BLaER1 treated with 17β-estradiol and CSF1 and Interleukin-3, amounts not matched to agents 10 nM and 100 nM (cell line): ENCODE data around the gene ARMC3.
"Not testable (repeated sequence)": the region's sequence is repeated elsewhere in the genome, so short reads cannot be mapped to it uniquely, and the experiment has no call there.

Experiments
- H3K27ac ChIP-seq, 11 experiments: shearing (Covaris generic); formaldehyde crosslinking; 2 replicates each; pipeline ENCODE4 v1.8.1; 2022
- H3K27me3 ChIP-seq, 11 experiments: shearing (Covaris generic); formaldehyde crosslinking; 2 replicates each; pipeline ENCODE4 v1.8.1; 2022
- H3K36me3 ChIP-seq, 11 experiments: shearing (Covaris generic); formaldehyde crosslinking; 2 replicates each; pipeline ENCODE4 v1.8.1; 2022
- H3K4me1 ChIP-seq, 10 experiments: shearing (Covaris generic); formaldehyde crosslinking; 2 replicates each; pipeline ENCODE4 v1.8.1; 2022
- H3K4me2 ChIP-seq, 11 experiments: shearing (Covaris generic); formaldehyde crosslinking; 2 replicates each; pipeline ENCODE4 v1.8.1; 2022
- H3K4me3 ChIP-seq, 10 experiments: shearing (Covaris generic); formaldehyde crosslinking; 2 replicates each; pipeline ENCODE4 v1.8.1; 2022
- H3K9ac ChIP-seq, 11 experiments: shearing (Covaris generic); formaldehyde crosslinking; 2 replicates each; pipeline ENCODE4 v1.8.1; 2022
- H3K9me3 ChIP-seq, 11 experiments: shearing (Covaris generic); formaldehyde crosslinking; replicated peaks in 1 of 11; 2 replicates each; pipeline ENCODE4 v1.8.1; 2022
- H4K20me1 ChIP-seq, 11 experiments: shearing (Covaris generic); formaldehyde crosslinking; 2 replicates each; pipeline ENCODE4 v1.8.1; 2022
- Cebpa-rat ChIP-seq, 11 experiments: shearing (Covaris generic); IDR thresholded peaks; 2 replicates each; pipeline ENCODE4 v1.8.1; 2022

ARMC3 gene

DNA sequence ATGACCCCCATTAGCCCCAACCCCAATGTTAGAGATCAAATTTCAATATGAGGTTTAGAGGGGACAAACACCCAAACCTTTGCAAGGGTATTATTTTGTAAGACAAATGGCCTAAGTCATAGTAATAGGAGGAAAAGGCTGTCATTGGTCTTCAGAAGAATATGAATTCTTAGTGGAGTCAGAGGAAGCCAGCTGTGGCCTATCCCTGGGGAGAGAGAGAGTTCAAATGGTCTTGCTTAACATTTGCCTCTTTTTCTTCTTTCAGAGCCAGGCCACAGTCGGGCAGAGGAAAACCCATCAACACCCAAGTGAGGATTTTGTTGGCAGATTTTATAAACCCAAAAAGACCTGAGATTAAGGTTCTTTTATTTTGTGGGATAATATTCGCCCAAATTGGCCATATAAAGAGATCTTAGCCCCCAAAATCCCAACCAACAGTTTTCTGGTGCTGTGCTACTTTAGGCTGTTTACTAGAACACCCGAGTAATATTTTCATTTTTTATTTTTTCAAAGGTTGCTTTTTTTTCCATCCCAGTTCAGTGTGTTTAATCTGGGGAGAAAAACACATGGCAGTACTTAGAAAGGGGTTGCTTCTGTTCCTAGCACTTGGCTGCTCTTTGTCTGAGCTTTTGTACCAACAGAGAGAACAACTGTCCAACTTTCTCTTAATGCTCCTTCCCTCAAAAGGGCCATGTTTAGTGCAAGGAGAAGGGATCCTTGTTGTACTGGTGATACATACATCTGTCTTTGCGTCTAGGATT lies 26.8 kb upstream of the ARMC3 start:
- no peak overlapping the region for H3K4me3 ChIP-seq
- no peak overlapping the region for H3K27ac ChIP-seq
- H3K4me2 ChIP-seq: no peak overlapping the region
- no peaks in the 10 kb centered on the region for H4K20me1 ChIP-seq
- H3K9ac ChIP-seq: no peak overlapping the region
- no peaks in the 10 kb centered on the region for H3K27me3 ChIP-seq
- no peaks in the 10 kb centered on the region for H3K4me1 ChIP-seq
- no peak for TF ChIP-seq Cebpa-rat (IDR thresholded peaks at IDR 0.05)
- no peaks in the 10 kb centered on the region for H3K36me3 ChIP-seq
- peaks cover 15 to 29% (median 23%) of the 10 kb centered on the region in 11 experiments; a peak in 20 of 22 replicates for H3K9me3 ChIP-seq

DNA sequence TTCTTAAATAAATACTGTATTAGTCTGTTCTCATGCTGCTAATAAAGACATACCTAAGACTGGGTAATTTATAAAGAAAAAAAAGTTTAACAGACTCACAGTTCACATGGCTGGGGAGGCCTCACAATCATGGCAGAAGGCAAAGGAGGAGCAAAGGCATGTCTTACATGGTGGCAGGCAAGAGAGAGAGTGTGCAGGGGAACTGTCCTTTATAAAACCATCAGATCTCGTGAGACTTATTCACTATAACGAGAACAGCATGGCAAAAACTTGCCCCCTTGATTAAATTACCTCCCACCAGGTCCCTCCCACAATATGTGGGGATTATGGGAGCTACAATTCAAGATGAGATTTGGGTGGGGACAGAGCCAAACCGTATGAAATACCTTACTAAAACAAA lies 25.7 kb upstream of the ARMC3 start:
- not testable (repeated sequence) for H3K27me3 ChIP-seq, H4K20me1 ChIP-seq, H3K4me2 ChIP-seq, H3K36me3 ChIP-seq, H3K27ac ChIP-seq, H3K9ac ChIP-seq, H3K4me1 ChIP-seq, H3K4me3 ChIP-seq
- peaks cover 15 to 30% (median 24%) of the 10 kb centered on the region in 11 experiments; a peak in 20 of 22 replicates for H3K9me3 ChIP-seq

DNA sequence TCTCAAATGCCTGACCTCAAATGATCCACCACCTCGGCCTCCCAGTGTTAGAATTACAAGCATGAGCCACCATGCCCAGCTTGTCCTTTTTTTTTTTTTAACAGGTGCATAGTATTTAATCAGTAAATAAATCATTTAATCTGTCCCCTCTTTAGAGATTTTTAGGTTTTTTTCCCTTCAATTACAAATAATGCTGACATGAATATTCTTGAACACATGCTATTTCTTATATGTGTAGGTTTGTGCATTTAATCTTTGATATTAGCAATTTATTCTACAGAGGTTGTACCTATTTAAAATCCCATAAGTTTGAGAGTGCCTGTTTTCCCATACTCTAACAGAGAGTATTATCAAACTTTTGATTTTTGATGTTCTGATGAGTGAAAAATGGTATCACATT lies 24.2 kb upstream of the ARMC3 start:
- H3K36me3 ChIP-seq: no peaks in the 10 kb centered on the region
- H3K27me3 ChIP-seq: no peaks in the 10 kb centered on the region
- H3K4me3 ChIP-seq: no peak overlapping the region
- no peak overlapping the region for H3K9ac ChIP-seq
- H3K4me2 ChIP-seq: no peak overlapping the region
- no peak for TF ChIP-seq Cebpa-rat (IDR thresholded peaks at IDR 0.05)
- no peaks in the 10 kb centered on the region for H4K20me1 ChIP-seq
- no peaks in the 10 kb centered on the region for H3K4me1 ChIP-seq
- no peak overlapping the region for H3K27ac ChIP-seq
- peaks cover 29 to 46% (median 40%) of the 10 kb centered on the region in 11 experiments for H3K9me3 ChIP-seq

DNA sequence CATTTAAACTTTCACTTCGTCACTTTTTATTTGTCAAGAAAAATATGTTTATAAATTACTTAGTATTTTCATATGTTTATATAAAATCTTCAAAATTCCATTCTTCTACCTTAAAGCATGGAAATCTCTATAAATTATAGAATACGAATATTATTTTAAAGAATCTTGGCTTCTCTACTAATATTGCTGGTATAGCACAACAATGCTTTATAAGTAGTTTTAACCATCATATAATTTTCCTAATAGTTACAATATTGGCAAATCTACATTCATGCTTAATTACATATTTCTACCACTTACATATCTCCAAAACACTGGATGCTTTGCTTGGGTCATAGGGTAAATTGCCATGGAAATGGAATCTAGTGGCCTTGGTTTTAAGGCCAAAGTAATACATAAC lies 21.1 kb upstream of the ARMC3 start:
- H3K9ac ChIP-seq: no peak overlapping the region
- peaks cover 47 to 67% (median 59%) of the 10 kb centered on the region in 11 experiments for H3K9me3 ChIP-seq
- no peak overlapping the region for H3K4me2 ChIP-seq
- no peak overlapping the region for H3K27ac ChIP-seq
- no peaks in the 10 kb centered on the region for H4K20me1 ChIP-seq
- H3K27me3 ChIP-seq: no peaks in the 10 kb centered on the region
- H3K4me1 ChIP-seq: no peaks in the 10 kb centered on the region
- H3K36me3 ChIP-seq: no peaks in the 10 kb centered on the region
- no peak overlapping the region for H3K4me3 ChIP-seq
- no peak for TF ChIP-seq Cebpa-rat (IDR thresholded peaks at IDR 0.05)

DNA sequence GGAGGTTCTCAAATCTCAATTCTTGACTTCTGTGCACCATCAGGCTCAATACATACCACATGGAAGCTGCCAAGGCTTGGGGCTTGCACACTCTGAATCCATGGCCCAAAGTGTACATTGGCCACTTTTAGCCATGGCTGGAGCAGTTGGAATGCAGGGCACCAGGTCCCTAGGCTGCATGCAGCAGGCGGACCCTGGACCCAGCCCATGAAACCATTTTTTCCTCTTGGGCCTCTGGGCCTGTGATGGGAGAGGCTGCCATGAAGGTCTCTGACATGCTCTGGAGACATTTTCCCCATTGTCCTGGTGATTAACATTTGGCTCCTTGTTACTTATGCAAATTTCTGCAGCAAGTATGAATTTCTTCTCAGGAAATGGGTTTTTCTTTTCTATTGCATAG lies 19.0 kb upstream of the ARMC3 start:
- Histone ChIP-seq H3K27ac (no peak overlapping the region), H3K36me3 (no peaks in the 10 kb centered on the region), H4K20me1 (no peaks in the 10 kb centered on the region), H3K4me2 (no peak overlapping the region), H3K27me3 (no peaks in the 10 kb centered on the region), H3K9me3 (peaks cover 42 to 54% (median 46%) of the 10 kb centered on the region in 11 experiments), H3K9ac (no peak overlapping the region), H3K4me3 (no peak overlapping the region; a peak in 1 of 20 replicates), H3K4me1 (no peaks in the 10 kb centered on the region)
- no peak for TF ChIP-seq Cebpa-rat (IDR thresholded peaks at IDR 0.05)

DNA sequence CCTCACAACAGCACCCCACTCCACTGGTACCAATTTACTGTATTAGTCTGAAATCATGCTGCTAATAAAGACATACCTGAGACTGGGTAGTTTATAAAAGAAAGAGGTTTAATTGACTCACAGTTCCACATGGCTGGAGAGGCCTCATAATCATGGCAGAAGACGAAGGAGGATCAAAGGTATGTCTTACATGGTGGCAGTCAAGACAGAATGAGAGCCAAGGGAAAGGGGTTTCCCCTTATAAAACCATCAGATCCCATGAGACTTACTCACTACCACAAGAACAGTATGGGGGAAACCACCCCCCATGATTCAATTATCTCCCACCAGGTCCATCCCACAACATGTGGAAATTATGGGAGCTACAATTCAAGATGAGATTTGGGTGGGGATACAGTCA lies 18.2 kb upstream of the ARMC3 start:
- not testable (repeated sequence) for H3K9ac ChIP-seq, H3K4me2 ChIP-seq, H3K27ac ChIP-seq, H3K4me1 ChIP-seq, H3K27me3 ChIP-seq, H4K20me1 ChIP-seq, H3K4me3 ChIP-seq, H3K36me3 ChIP-seq
- H3K9me3 ChIP-seq: peaks cover 40 to 53% (median 46%) of the 10 kb centered on the region in 11 experiments

DNA sequence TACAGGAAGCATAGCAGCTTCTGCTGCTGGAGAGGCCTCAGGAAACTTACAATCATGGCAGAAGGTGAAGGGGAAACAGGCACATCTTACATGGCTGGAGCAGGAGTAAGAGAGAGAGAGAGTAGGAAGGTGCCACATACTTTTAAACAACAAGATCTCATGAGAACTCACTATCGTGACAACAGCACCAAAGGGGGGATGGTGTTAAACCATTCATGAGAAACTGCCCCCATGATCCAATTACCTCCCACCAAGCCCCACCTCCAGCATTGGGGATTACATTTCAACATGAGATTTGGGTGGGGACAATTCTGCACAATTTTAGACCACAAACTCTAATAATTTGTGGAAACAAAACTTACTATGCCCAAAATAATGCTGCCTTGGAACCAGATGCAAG lies 16.8 kb upstream of the ARMC3 start:
- H3K4me1 ChIP-seq: no peaks in the 10 kb centered on the region
- H3K27ac ChIP-seq: no peak overlapping the region
- H3K9me3 ChIP-seq: peaks cover 35 to 46% (median 40%) of the 10 kb centered on the region in 11 experiments
- no peak overlapping the region for H3K9ac ChIP-seq
- TF ChIP-seq Cebpa-rat (IDR thresholded peaks at IDR 0.05): no peak
- H3K4me2 ChIP-seq: no peak overlapping the region
- no peak overlapping the region for H3K4me3 ChIP-seq
- no peaks in the 10 kb centered on the region for H3K27me3 ChIP-seq
- no peaks in the 10 kb centered on the region for H4K20me1 ChIP-seq
- no peaks in the 10 kb centered on the region for H3K36me3 ChIP-seq

DNA sequence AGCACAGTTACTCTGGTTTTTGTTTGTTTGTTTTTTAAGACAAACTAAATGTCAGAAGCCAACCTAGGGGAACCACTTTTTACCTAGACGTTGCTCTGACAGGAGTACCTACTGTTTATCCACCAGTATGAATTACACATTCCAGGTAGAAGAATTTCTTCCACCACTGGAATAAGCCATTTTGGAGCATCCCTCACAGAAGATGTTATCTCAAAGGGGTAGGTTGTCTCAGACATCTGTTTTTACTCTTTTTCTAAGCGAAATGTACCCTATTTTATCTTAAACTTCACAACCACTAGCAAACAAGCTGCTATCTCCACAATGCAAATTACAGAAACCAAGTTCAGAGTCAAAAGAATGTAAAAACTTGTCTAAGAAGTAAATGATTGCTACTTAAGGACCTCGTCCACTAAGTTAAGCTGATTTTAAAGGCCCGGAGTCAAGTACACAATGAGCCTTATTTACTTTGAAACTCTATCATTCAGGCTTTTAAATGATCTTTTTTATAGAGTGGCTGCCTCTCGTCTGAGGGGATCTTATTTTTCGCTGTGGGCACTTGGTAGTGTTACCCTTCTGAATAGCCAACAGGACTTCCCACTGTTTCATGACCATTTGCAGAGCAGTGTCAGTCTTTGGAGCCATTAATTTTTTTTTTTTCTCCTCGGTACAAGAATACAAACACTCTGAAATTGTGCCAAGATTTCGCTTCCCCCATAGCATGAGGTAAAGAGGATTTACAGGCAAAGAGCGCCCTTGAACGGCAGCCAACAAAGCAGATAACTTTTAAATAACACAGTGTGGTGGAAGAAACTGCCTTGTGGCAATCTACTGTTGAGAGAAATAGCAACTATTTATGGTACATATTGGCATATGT lies 15.7 kb upstream of the ARMC3 start:
- no peaks in the 10 kb centered on the region for H4K20me1 ChIP-seq
- H3K9me3 ChIP-seq: peaks cover 41 to 51% (median 46%) of the 10 kb centered on the region in 11 experiments
- H3K27ac ChIP-seq: no peak overlapping the region
- no peak for TF ChIP-seq Cebpa-rat (IDR thresholded peaks at IDR 0.05)
- no peak overlapping the region for H3K9ac ChIP-seq
- no peaks in the 10 kb centered on the region for H3K4me1 ChIP-seq
- H3K4me2 ChIP-seq: no peak overlapping the region
- H3K36me3 ChIP-seq: no peaks in the 10 kb centered on the region
- H3K4me3 ChIP-seq: no peak overlapping the region
- H3K27me3 ChIP-seq: no peaks in the 10 kb centered on the region

DNA sequence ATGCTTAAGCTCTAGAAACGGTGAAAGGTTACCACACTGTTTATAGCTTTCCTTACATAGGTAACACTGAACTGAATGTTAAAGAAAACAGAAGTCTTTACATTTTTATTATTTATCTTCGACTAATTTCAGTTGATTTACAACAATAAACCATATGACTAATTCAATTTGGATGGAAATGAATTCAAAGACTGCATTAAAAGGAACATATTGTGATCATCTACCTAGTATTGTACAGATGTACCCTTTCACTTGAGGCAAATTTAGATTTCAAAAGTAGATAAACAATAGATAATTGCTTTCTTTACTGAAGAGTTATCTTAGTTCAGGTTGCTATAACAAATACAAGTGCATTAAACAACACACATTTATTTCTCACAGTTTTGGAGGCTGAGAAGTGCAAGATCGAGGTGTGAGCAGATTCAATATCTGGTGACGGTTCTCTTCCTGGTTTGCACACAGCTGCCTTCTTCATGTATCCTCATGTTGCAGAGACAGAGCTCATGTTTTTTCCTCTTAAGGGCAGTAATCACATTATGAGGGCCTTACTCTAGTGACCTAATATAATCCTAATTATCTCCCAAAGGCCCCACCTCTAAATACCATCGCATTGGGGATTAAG lies 15.0 kb upstream of the ARMC3 start:
- H3K27me3 ChIP-seq: no peaks in the 10 kb centered on the region
- no peaks in the 10 kb centered on the region for H3K36me3 ChIP-seq
- no peaks in the 10 kb centered on the region for H3K4me1 ChIP-seq
- H4K20me1 ChIP-seq: no peaks in the 10 kb centered on the region
- TF ChIP-seq Cebpa-rat (IDR thresholded peaks at IDR 0.05): no peak
- no peak overlapping the region for H3K9ac ChIP-seq
- no peak overlapping the region for H3K4me2 ChIP-seq
- no peak overlapping the region for H3K27ac ChIP-seq
- H3K4me3 ChIP-seq: no peak overlapping the region
- peaks cover 38 to 49% (median 44%) of the 10 kb centered on the region in 11 experiments for H3K9me3 ChIP-seq
